Activated B cell treated with CpG ODN at 0.5 μM for 24 hours (primary cell): ENCODE data around the gene NANOS3. TPM values are rescaled to one million over a fixed set of nuclear protein-coding genes. Genes with fewer than 3 reads are reported as not detected.
A peak's percentile ranks its signal among the peaks of the same experiment; 100 is the strongest.

Experiments used
- ATAC-seq: fragments of 200-7000 bp; cut with Tn5 transposase; one replicate; pipeline ENCODE4 v1.10.0; 2021; ENCODE audit warnings: low read depth, mild to moderate bottlenecking, moderate library complexity
- CTCF ChIA-PET: fragments of 350-600 bp; sonication (Branson Sonifier 250); formaldehyde crosslinking; loops from one replicate; lab custom pipeline; 2021; ENCODE audit warnings: antibody characterized with exemption; lab: Charles Lee
- POLR2A ChIA-PET: fragments of 350-600 bp; sonication (Branson Sonifier 250); formaldehyde crosslinking; loops from one replicate; lab custom pipeline; 2021; ENCODE audit warnings: antibody characterized with exemption; lab: Charles Lee
- DNase-seq: peaks from one replicate; pipeline ENCODE4 v3.0.0; 2022
- H3K27ac Mint-ChIP-seq: one replicate; pipeline ENCODE4 v1.8.0; 2020; ENCODE audit warnings: mixed read lengths
- H3K27me3 Mint-ChIP-seq: one replicate; pipeline ENCODE4 v1.8.0; 2021; ENCODE audit warnings: mixed read lengths
- H3K36me3 Mint-ChIP-seq: one replicate; pipeline ENCODE4 v1.8.0; 2021; ENCODE audit warnings: low read depth, mixed read lengths
- H3K4me1 Mint-ChIP-seq: one replicate; pipeline ENCODE4 v1.8.0; 2021; ENCODE audit warnings: mixed read lengths
- H3K4me3 Mint-ChIP-seq: one replicate; pipeline ENCODE4 v1.8.0; 2020; ENCODE audit warnings: mild to moderate bottlenecking, mixed read lengths
- H3K9me3 Mint-ChIP-seq: one replicate; pipeline ENCODE4 v1.8.0; 2020; ENCODE audit warnings: mixed read lengths
- CTCF ChIP-seq: fragments of 200-600 bp; IDR thresholded peaks from one replicate; pipeline ENCODE4 v1.8.0; 2022; ENCODE audit warnings: antibody characterized with exemption, mild to moderate bottlenecking
- intact Hi-C: fragments of 100-400 bp; cut with micrococcal nuclease; formaldehyde crosslinking; loops from one replicate; pipeline ENCODE4 v1.15.1; 2024
- total RNA-seq: library from RNA; stranded (reverse); gene quantifications from 2 replicates; pipeline ENCODE4 v1.2.3, GENCODE V29; 2022

NANOS3 gene
- total RNA-seq, 1 donor from 2014 or later, result not detected

GRCh38 chr19:13872695-13873389 lies 4.1 kb upstream of the NANOS3 start:
- Mint-ChIP-seq H3K36me3 (no peaks in the 10 kb centered on the region), H3K9me3 (no peaks in the 10 kb centered on the region), H3K27ac (no peak overlapping the region), H3K27me3 (peaks cover 16% of the 10 kb centered on the region), H3K4me1 (peaks cover 6% of the 10 kb centered on the region), H3K4me3 (peak overlapping the region; percentile 73)
- ChIA-PET CTCF (interaction anchor here (0.9 to 1.9 kb wide), 2 partner anchors 10 to 169 kb away, joined by 3 to 6 read pairs; no protein-coding TSS in a partner anchor), POLR2A (interaction anchor here (0.7 to 1.0 kb wide), 3 partner anchors 77 to 183 kb away, joined by 3 to 5 read pairs (median 3); partner anchors contain the start of gene ZSWIM4)
- no peak for TF ChIP-seq CTCF
- peak; percentile 83 for ATAC-seq
- intact Hi-C loops, result no loop called here
- peak; percentile 43 for DNase-seq

GRCh38 chr19:13873834-13874515 lies 3.0 kb upstream of the NANOS3 start:
- H3K9me3 Mint-ChIP-seq, result no peaks in the 10 kb centered on the region
- TF ChIP-seq CTCF, result no peak
- H3K4me1 Mint-ChIP-seq, result peaks cover 6% of the 10 kb centered on the region
- DNase-seq, result no peak
- H3K4me3 Mint-ChIP-seq, result no peak overlapping the region
- H3K27ac Mint-ChIP-seq, result no peak overlapping the region
- H3K27me3 Mint-ChIP-seq, result peaks cover 16% of the 10 kb centered on the region
- H3K36me3 Mint-ChIP-seq, result no peaks in the 10 kb centered on the region
- intact Hi-C loops, result no loop called here
- ChIA-PET POLR2A (no interaction called here), CTCF (no interaction called here)
- ATAC-seq, result no peak

- intact Hi-C loops, result no loop called here
- no peak for TF ChIP-seq CTCF
These were observed 1.1 kb upstream of the NANOS3 start for GRCh38 chr19:13875824-13876223.

GRCh38 chr19:13877303-13877702 lies 369 bp downstream of the NANOS3 start:
- H3K27me3 Mint-ChIP-seq, result peaks cover 8% of the 10 kb centered on the region
- no peaks in the 10 kb centered on the region for H3K9me3 Mint-ChIP-seq
- TF ChIP-seq CTCF, result no peak
- H3K36me3 Mint-ChIP-seq, result no peaks in the 10 kb centered on the region
- ATAC-seq (no peak), DNase-seq (no peak)
- no peak overlapping the region for H3K27ac Mint-ChIP-seq
- no peak overlapping the region for H3K4me3 Mint-ChIP-seq
- ChIA-PET CTCF (interaction anchor here (1.1 kb wide), 1 partner anchor 195 kb away, joined by 3 read pairs; no protein-coding TSS in a partner anchor), POLR2A (no interaction called here)
- peaks cover 31% of the 10 kb centered on the region for H3K4me1 Mint-ChIP-seq
- intact Hi-C loops, result no loop called here

More at GRCh38 chr19:13875824-13876223, 1.1 kb upstream of the NANOS3 start:
- Mint-ChIP-seq H3K27ac (no peak overlapping the region), H3K27me3 (peaks cover 12% of the 10 kb centered on the region), H3K9me3 (no peaks in the 10 kb centered on the region), H3K4me1 (peaks cover 16% of the 10 kb centered on the region), H3K36me3 (no peaks in the 10 kb centered on the region), H3K4me3 (no peak overlapping the region)
- ChIA-PET POLR2A (no interaction called here), CTCF (interaction anchor here (1.2 kb wide), 1 partner anchor 173 kb away, joined by 3 read pairs; no protein-coding TSS in a partner anchor)
- DNase-seq (no peak), ATAC-seq (no peak)
